MM.1S (cell line): ENCODE data around the gene UTS2B.

ENCODE experiments used
- DNase-seq: peaks from one replicate; pipeline ENCODE4 v3.0.0-alpha.2; 2015
- H2AFZ ChIP-seq: fragments of 300-600 bp; sonication (generic); 2 replicates; pipeline ENCODE4 v1.6.0; 2016; ENCODE audit warnings: antibody characterized with exemption, low read length
- H3F3A ChIP-seq: fragments of 300-600 bp; sonication (generic); 2 replicates; pipeline ENCODE4 v1.6.1; 2016; ENCODE audit warnings: mild to moderate bottlenecking, antibody characterized with exemption, low read length, moderate library complexity, mixed read lengths; ENCODE audit not compliant: insufficient read depth
- H3K27ac ChIP-seq: fragments of 300-600 bp; sonication (generic); 2 replicates; pipeline ENCODE4 v1.5.1; 2016; ENCODE audit warnings: mild to moderate bottlenecking, low read length
- H3K27me3 ChIP-seq: fragments of 300-600 bp; sonication (generic); replicated peaks from 2 replicates; pipeline ENCODE4 v1.6.0; 2016; ENCODE audit warnings: low read length; ENCODE audit not compliant: insufficient read depth
- H3K36me3 ChIP-seq: fragments of 300-600 bp; sonication (generic); replicated peaks from 2 replicates; pipeline ENCODE4 v1.6.1; 2016; ENCODE audit warnings: mild to moderate bottlenecking, low read length, mixed read lengths; ENCODE audit not compliant: insufficient read depth
- H3K4me1 ChIP-seq: fragments of 300-600 bp; sonication (generic); 2 replicates; pipeline ENCODE4 v1.6.1; 2016; ENCODE audit warnings: low read length, mixed read lengths
- H3K4me2 ChIP-seq: fragments of 300-600 bp; sonication (generic); 2 replicates; pipeline ENCODE4 v1.6.0; 2016; ENCODE audit warnings: low read depth, low read length
- H3K4me3 ChIP-seq: fragments of 300-600 bp; sonication (generic); 2 replicates; pipeline ENCODE4 v1.5.1; 2016; ENCODE audit warnings: low read length, mixed read lengths
- H3K79me2 ChIP-seq: fragments of 300-600 bp; sonication (generic); 2 replicates; pipeline ENCODE4 v1.6.1; 2016; ENCODE audit warnings: mixed run types, low read length, mixed read lengths
- H3K9ac ChIP-seq: fragments of 300-600 bp; sonication (generic); 2 replicates; pipeline ENCODE4 v1.6.1; 2016; ENCODE audit warnings: low read length, mixed read lengths
- H3K9me2 ChIP-seq: fragments of 300-600 bp; sonication (generic); replicated peaks from 2 replicates; pipeline ENCODE4 v1.6.1; 2016; ENCODE audit warnings: mild to moderate bottlenecking, low read length, mixed read lengths; ENCODE audit not compliant: insufficient read depth
- H3K9me3 ChIP-seq: fragments of 300-600 bp; sonication (generic); replicated peaks from 2 replicates; pipeline ENCODE4 v1.6.1; 2016; ENCODE audit warnings: mild to moderate bottlenecking, low read length, mixed read lengths; ENCODE audit not compliant: insufficient read depth
- H4K20me1 ChIP-seq: fragments of 300-600 bp; sonication (generic); 2 replicates; pipeline ENCODE4 v1.6.1; 2016; ENCODE audit warnings: mild to moderate bottlenecking, low read length, moderate library complexity, mixed read lengths; ENCODE audit not compliant: insufficient read depth
- CTCF ChIP-seq: fragments of 300-600 bp; sonication (generic); IDR thresholded peaks from 2 replicates; pipeline ENCODE4 v1.5.1; 2016; ENCODE audit warnings: antibody characterized with exemption, low read length, mixed read lengths
- EZH2 ChIP-seq: fragments of 300-600 bp; sonication (generic); optimal IDR thresholded peaks from 2 replicates; pipeline ENCODE3; 2017; ENCODE audit warnings: low read depth, mild to moderate bottlenecking, antibody characterized with exemption, low read length, mixed read lengths
- EZH2phosphoT487 ChIP-seq: fragments of 300-600 bp; sonication (generic); IDR thresholded peaks from 2 replicates; pipeline ENCODE4 v1.6.1; 2018; ENCODE audit warnings: antibody characterized with exemption, low read length

UTS2B gene

GRCh38 chr3:191358929-191359328, 28.6 kb upstream of the UTS2B start:
- H3K27me3 ChIP-seq = no peaks in the 10 kb centered on the region
- 0 out of 2 replicates have a peak, but pooled peaks cover 2% of the 10 kb centered on the region for H4K20me1 ChIP-seq
- H3K79me2 ChIP-seq = peaks cover 26% of the 10 kb centered on the region
- no peaks in the 10 kb centered on the region for H3K9me3 ChIP-seq
- no peak overlapping the region for H3K4me2 ChIP-seq
- TF ChIP-seq EZH2 = no peak
- TF ChIP-seq EZH2phosphoT487 = no peak
- no peak for TF ChIP-seq CTCF
- no peak overlapping the region for H2AFZ ChIP-seq
- no peaks in the 10 kb centered on the region for H3F3A ChIP-seq
- no peaks in the 10 kb centered on the region for H3K9me2 ChIP-seq
- H3K4me3 ChIP-seq = no peak overlapping the region
- H3K27ac ChIP-seq = no peak overlapping the region
- H3K36me3 ChIP-seq = 0 out of 2 replicates have a peak, but pooled peaks cover 3% of the 10 kb centered on the region
- no peak for DNase-seq
- no peaks in the 10 kb centered on the region for H3K4me1 ChIP-seq
- no peak overlapping the region for H3K9ac ChIP-seq

GRCh38 chr3:191357909-191358308, 27.6 kb upstream of the UTS2B start:
- no peak for DNase-seq

GRCh38 chr3:191356631-191357439, 26.5 kb upstream of the UTS2B start:
- Histone ChIP-seq H3K27ac (no peak overlapping the region), H3K4me3 (no peak overlapping the region), H3K4me2 (no peak overlapping the region), H3K9me2 (no peaks in the 10 kb centered on the region), H2AFZ (no peak overlapping the region), H4K20me1 (0 out of 2 replicates have a peak, but pooled peaks cover 2% of the 10 kb centered on the region), H3K36me3 (0 out of 2 replicates have a peak, but pooled peaks cover 3% of the 10 kb centered on the region), H3K4me1 (no peaks in the 10 kb centered on the region), H3F3A (no peaks in the 10 kb centered on the region), H3K9ac (no peak overlapping the region), H3K27me3 (no peaks in the 10 kb centered on the region), H3K9me3 (no peaks in the 10 kb centered on the region), H3K79me2 (peaks cover 46% of the 10 kb centered on the region)
- TF ChIP-seq EZH2 = no peak
- TF ChIP-seq EZH2phosphoT487 = no peak
- no peak for TF ChIP-seq CTCF
- DNase-seq = no peak

More at GRCh38 chr3:191357909-191358308, 27.6 kb upstream of the UTS2B start:
- Histone ChIP-seq H3F3A (no peaks in the 10 kb centered on the region), H3K27ac (no peak overlapping the region), H3K9me2 (no peaks in the 10 kb centered on the region), H3K4me3 (no peak overlapping the region), H3K27me3 (no peaks in the 10 kb centered on the region), H2AFZ (no peak overlapping the region), H3K9ac (no peak overlapping the region), H3K36me3 (0 out of 2 replicates have a peak, but pooled peaks cover 3% of the 10 kb centered on the region), H3K79me2 (peaks cover 36% of the 10 kb centered on the region), H3K4me2 (no peak overlapping the region), H4K20me1 (0 out of 2 replicates have a peak, but pooled peaks cover 2% of the 10 kb centered on the region), H3K4me1 (no peaks in the 10 kb centered on the region), H3K9me3 (no peaks in the 10 kb centered on the region)
- no peak for TF ChIP-seq EZH2
- TF ChIP-seq CTCF = no peak
- no peak for TF ChIP-seq EZH2phosphoT487
